Ovary (tissue), 9 donors: ENCODE measurements around the gene DLL1. TPM values are rescaled to one million over a fixed set of nuclear protein-coding genes. Genes with fewer than 3 reads are reported as not detected.

ENCODE experiments used
- DNase-seq, 5 donors: peaks; one replicate each; pipeline ENCODE4 v3.0.0-alpha.2; 2019 to 2020
- H3K27ac ChIP-seq, 2 donors: fragments of 200-600 bp; one replicate each; pipeline versions ENCODE4 v1.5.1 to v1.8.0; 2019 to 2022
- H3K27me3 ChIP-seq: fragments of 200-600 bp; one replicate; pipeline ENCODE4 v1.8.0; 2022
- H3K36me3 ChIP-seq: fragments of 200-600 bp; sonication (generic); one replicate; pipeline ENCODE4 v1.5.1; 2019
- H3K4me1 ChIP-seq: one replicate; pipeline ENCODE4 v1.8.1; 2013; ENCODE audit warnings: mild to moderate bottlenecking, moderate library complexity; ENCODE audit not compliant: insufficient read depth
- H3K4me3 ChIP-seq: fragments of 200-600 bp; sonication (generic); one replicate; pipeline ENCODE4 v1.5.1; 2017
- H3K9me3 ChIP-seq, 2 donors: fragments of 200-600 bp in 1 of 2; sonication (generic) in 1 of 2; one replicate each; pipeline versions ENCODE4 v1.5.1 to v1.8.1; 2013 to 2019; ENCODE audit warnings: mild to moderate bottlenecking in 1 of 2, moderate library complexity in 1 of 2
- EP300 ChIP-seq: sonication (generic); formaldehyde crosslinking; IDR thresholded peaks from one replicate; pipeline ENCODE4 v1.6.1; 2017; ENCODE audit warnings: antibody characterized with exemption
- POLR2A ChIP-seq: fragments of 450-650 bp; IDR thresholded peaks from one replicate; pipeline ENCODE4 v1.6.1; 2017; ENCODE audit warnings: antibody characterized with exemption, mild to moderate bottlenecking, moderate library complexity
- WGBS, 3 donors: extraction: QIAGEN DNeasy Blood & Tissue Kit in 1 of 3; methylation state at CpG; one replicate each; pipeline versions ENCODE4 v1.1.5 to v1.1.7; 2013 to 2017; 5-methylcytosine and 5-hydroxymethylcytosine counted together
- intact Hi-C, 4 donors: fragments of 100-400 bp; cut with DNase I; formaldehyde crosslinking; loops; one replicate each; pipeline versions ENCODE4 v1.11.0 to v1.15.1; 2022 to 2023
- polyA plus RNA-seq, 2 donors: library from polyadenylated mRNA; stranded (reverse); fragments of 200-250 nt in 1 of 2; fragments of 350-450 nt in 1 of 2; fragmentation: Illumina TruSeq in 1 of 2; extraction: RNeasy Lipid Tissue Mini Kit (QIAGEN cat#74804) in 1 of 2; gene quantifications; one replicate each; pipeline ENCODE4 v1.2.3, GENCODE V29; 2013 to 2014
- total RNA-seq, 7 donors: library from RNA; depleted of rRNA in 2 of 7; stranded (reverse); fragments of >200 nt in 2 of 7; fragmentation: NEBNext Ultra II Directional in 3 of 7; extraction: Animal tissue kit (Norgen Biotek cat#: 25700) in 3 of 7; gene quantifications; one replicate each; pipeline versions ENCODE4 v1.1.0 to v1.2.4, GENCODE V29; 2016 to 2023
- TF ChIP-seq, protein P1 (sequence below), 3 donors: fragments of 450-650 bp in 2 of 3; fragments of 200-600 bp in 1 of 3; IDR thresholded peaks; one replicate each; pipeline versions ENCODE4 v1.5.1 to v1.8.0; 2016 to 2022; ENCODE audit warnings: antibody characterized with exemption in 3 of 3, mild to moderate bottlenecking in 1 of 3
- donor health status: DM: no; HTN: no; CAD: no; lungs with moderate emphysema.
- donor health status: DM: no; HTN: no; CAD: no.
- donor health status: Bipolar disorder and iron deficiency.
- donor health status: DM: yes; HTN: yes; CAD: no.
- donor health status: DM: no; HTN: no; CAD: no.
- donor health status: DM: yes; HTN: yes; CAD: no.

DLL1 gene
- total and polyA plus RNA-seq, 9 donors = 0.90 to 11.5 (median 2.4) TPM

GRCh38 chr6:170288852-170289179, 2.1 kb downstream of the DLL1 start:
- intact Hi-C loops = no loop called here
- TF ChIP-seq, protein P1, sequence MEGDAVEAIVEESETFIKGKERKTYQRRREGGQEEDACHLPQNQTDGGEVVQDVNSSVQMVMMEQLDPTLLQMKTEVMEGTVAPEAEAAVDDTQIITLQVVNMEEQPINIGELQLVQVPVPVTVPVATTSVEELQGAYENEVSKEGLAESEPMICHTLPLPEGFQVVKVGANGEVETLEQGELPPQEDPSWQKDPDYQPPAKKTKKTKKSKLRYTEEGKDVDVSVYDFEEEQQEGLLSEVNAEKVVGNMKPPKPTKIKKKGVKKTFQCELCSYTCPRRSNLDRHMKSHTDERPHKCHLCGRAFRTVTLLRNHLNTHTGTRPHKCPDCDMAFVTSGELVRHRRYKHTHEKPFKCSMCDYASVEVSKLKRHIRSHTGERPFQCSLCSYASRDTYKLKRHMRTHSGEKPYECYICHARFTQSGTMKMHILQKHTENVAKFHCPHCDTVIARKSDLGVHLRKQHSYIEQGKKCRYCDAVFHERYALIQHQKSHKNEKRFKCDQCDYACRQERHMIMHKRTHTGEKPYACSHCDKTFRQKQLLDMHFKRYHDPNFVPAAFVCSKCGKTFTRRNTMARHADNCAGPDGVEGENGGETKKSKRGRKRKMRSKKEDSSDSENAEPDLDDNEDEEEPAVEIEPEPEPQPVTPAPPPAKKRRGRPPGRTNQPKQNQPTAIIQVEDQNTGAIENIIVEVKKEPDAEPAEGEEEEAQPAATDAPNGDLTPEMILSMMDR (IDR thresholded peaks at IDR 0.05) = no peak
- TF ChIP-seq POLR2A (no peak), EP300 (no peak)
- H3K9me3 ChIP-seq = no peaks in the 10 kb centered on the region
- H3K36me3 ChIP-seq = no peaks in the 10 kb centered on the region
- peaks cover 23% of the 10 kb centered on the region for H3K4me1 ChIP-seq
- H3K27ac ChIP-seq = no peak overlapping the region
- H3K4me3 ChIP-seq = peak overlapping the region; percentile 57
- H3K27me3 ChIP-seq = peaks cover 3% of the 10 kb centered on the region
- no peak for DNase-seq
- 32 to 44% (median 40%) methylated on average over 16 of the region's 16 CpGs for WGBS, 3 donors

GRCh38 chr6:170288091-170288631, 2.7 kb downstream of the DLL1 start:
- intact Hi-C loops = no loop called here
- H3K36me3 ChIP-seq = no peaks in the 10 kb centered on the region
- 83 to 87% (median 86%) methylated on average over 32 to 33 of the region's 33 CpGs for WGBS, 3 donors

GRCh38 chr6:170287371-170287876, 3.5 kb downstream of the DLL1 start:
- peaks cover under 1% of the 10 kb centered on the region for H3K27me3 ChIP-seq
- no peak for TF ChIP-seq POLR2A
- TF ChIP-seq, protein P1 (IDR thresholded peaks at IDR 0.05) = no peak
- TF ChIP-seq EP300 = no peak
- no peaks in the 10 kb centered on the region for H3K36me3 ChIP-seq
- H3K4me1 ChIP-seq = peaks cover 23% of the 10 kb centered on the region
- intact Hi-C loops = no loop called here
- 43 to 63% (median 56%) methylated on average over 11 to 12 of the region's 12 CpGs for WGBS, 3 donors
- no peaks in the 10 kb centered on the region for H3K9me3 ChIP-seq
- no peak overlapping the region for H3K27ac ChIP-seq
- no peak overlapping the region for H3K4me3 ChIP-seq
- peak in 1 of 5 donors; percentile 20 for DNase-seq

More at GRCh38 chr6:170288091-170288631, 2.7 kb downstream of the DLL1 start:
- Histone ChIP-seq H3K27me3 (peaks cover 3% of the 10 kb centered on the region), H3K4me3 (no peak overlapping the region), H3K27ac (no peak overlapping the region), H3K9me3 (no peaks in the 10 kb centered on the region), H3K4me1 (peaks cover 23% of the 10 kb centered on the region)
- TF ChIP-seq EP300 (no peak), POLR2A (no peak)
- TF ChIP-seq, protein P1 (IDR thresholded peaks at IDR 0.05) = no peak
- peak in 1 of 5 donors; percentile 22 for DNase-seq

GRCh38 chr6:170286934-170287265, 4.0 kb downstream of the DLL1 start:
- 11 to 20% (median 19%) methylated on average over 2 of the region's 2 CpGs for WGBS, 3 donors
- H3K27ac ChIP-seq = no peak overlapping the region

More at GRCh38 chr6:170286934-170287265, 4.0 kb downstream of the DLL1 start:
- TF ChIP-seq POLR2A (no peak), EP300 (no peak)
- TF ChIP-seq, protein P1 (IDR thresholded peaks at IDR 0.05) = no peak
- Histone ChIP-seq H3K36me3 (no peaks in the 10 kb centered on the region), H3K4me1 (peaks cover 20% of the 10 kb centered on the region), H3K27me3 (no peaks in the 10 kb centered on the region), H3K9me3 (no peaks in the 10 kb centered on the region), H3K4me3 (no peak overlapping the region)
- DNase-seq = peak in 2 of 5 donors; percentile 50 to 52
- intact Hi-C loops = no loop called here
